ENCODE results near the gene SLC7A8. TPM values are rescaled to one million over a fixed set of nuclear protein-coding genes. Genes with fewer than 3 reads are reported as not detected.
A peak's percentile ranks its signal among the peaks of the same experiment; 100 is the strongest.

Gene SLC7A8
- total RNA-seq, 2 donors from 2014 or later: 18.4 to 28.0 TPM

- Histone ChIP-seq H3K27ac (peak overlapping the region in 1 of 2 donors; percentile 55), H3K4me3 (peak overlapping the region; percentile 80)
Measured at GRCh38 chr14:23181946-23182345, 1.5 kb downstream of the SLC7A8 start.

DNA sequence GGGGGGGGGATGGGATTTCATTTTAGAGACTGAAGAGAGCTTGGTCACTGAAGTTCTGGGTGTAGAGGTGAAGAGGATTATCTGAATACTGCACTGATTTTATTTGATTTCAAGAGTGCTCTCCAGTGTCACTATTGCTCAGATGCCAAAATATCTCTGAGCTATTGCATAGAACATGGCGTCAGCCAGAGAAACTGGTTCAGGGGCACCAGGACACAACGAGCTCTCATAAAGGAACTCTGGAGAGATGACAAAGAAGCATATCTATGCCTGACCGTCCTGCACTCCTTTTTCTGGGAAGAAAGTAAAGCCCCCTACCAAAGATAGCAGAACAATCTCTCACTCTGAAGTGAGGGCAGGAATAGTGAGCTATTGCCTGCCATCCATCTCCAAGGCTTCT, 2.0 kb downstream of the SLC7A8 start:
- Histone ChIP-seq H3K4me1 (ENCODE audit: control insufficient read depth in 1 of 2, low read depth in 2 of 2) (peaks cover 3 to 36% of the 10 kb centered on the region in 2 donors), H3K27ac (peak overlapping the region in 1 of 2 donors; percentile 78), H3K4me3 (peak overlapping the region; percentile 80), H3K36me3 (no peaks in the 10 kb centered on the region), H3K27me3 (replicated peaks; ENCODE audit: insufficient read depth) (no peaks in the 10 kb centered on the region), H3K9me3 (no peaks in the 10 kb centered on the region)
- DNase-seq (ENCODE audit: low spot score): no peak
- ATAC-seq (ENCODE audit: insufficient number of reproducible peaks, low FRiP score, low read depth): no peak
- TF ChIP-seq, protein P1, sequence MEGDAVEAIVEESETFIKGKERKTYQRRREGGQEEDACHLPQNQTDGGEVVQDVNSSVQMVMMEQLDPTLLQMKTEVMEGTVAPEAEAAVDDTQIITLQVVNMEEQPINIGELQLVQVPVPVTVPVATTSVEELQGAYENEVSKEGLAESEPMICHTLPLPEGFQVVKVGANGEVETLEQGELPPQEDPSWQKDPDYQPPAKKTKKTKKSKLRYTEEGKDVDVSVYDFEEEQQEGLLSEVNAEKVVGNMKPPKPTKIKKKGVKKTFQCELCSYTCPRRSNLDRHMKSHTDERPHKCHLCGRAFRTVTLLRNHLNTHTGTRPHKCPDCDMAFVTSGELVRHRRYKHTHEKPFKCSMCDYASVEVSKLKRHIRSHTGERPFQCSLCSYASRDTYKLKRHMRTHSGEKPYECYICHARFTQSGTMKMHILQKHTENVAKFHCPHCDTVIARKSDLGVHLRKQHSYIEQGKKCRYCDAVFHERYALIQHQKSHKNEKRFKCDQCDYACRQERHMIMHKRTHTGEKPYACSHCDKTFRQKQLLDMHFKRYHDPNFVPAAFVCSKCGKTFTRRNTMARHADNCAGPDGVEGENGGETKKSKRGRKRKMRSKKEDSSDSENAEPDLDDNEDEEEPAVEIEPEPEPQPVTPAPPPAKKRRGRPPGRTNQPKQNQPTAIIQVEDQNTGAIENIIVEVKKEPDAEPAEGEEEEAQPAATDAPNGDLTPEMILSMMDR (IDR thresholded peaks at IDR 0.05): no peak

More at GRCh38 chr14:23181946-23182345, 1.5 kb downstream of the SLC7A8 start:
- DNase-seq (ENCODE audit: low spot score): no peak
- TF ChIP-seq, protein P1 (IDR thresholded peaks at IDR 0.05): no peak
- Histone ChIP-seq H3K27me3 (replicated peaks; ENCODE audit: insufficient read depth) (no peaks in the 10 kb centered on the region), H3K36me3 (no peaks in the 10 kb centered on the region), H3K9me3 (no peaks in the 10 kb centered on the region), H3K4me1 (ENCODE audit: control insufficient read depth in 1 of 2, low read depth in 2 of 2) (peaks cover 3 to 36% of the 10 kb centered on the region in 2 donors)
- ATAC-seq (ENCODE audit: insufficient number of reproducible peaks, low FRiP score, low read depth): no peak

GRCh38 chr14:23177181-23177580, 6.3 kb downstream of the SLC7A8 start:
- no peaks in the 10 kb centered on the region for H3K36me3 ChIP-seq
- DNase-seq (ENCODE audit: low spot score) (no peak), ATAC-seq (ENCODE audit: insufficient number of reproducible peaks, low FRiP score, low read depth) (no peak)
- TF ChIP-seq, protein P1 (IDR thresholded peaks at IDR 0.05): no peak
- no peaks in the 10 kb centered on the region for H3K9me3 ChIP-seq
- no peak overlapping the region for H3K4me3 ChIP-seq
- H3K27ac ChIP-seq: no peak overlapping the region
- peaks cover 3 to 62% of the 10 kb centered on the region in 2 donors for H3K4me1 ChIP-seq (ENCODE audit: control insufficient read depth in 1 of 2, low read depth in 2 of 2)
- H3K27me3 ChIP-seq (replicated peaks; ENCODE audit: insufficient read depth): no peaks in the 10 kb centered on the region

DNA sequence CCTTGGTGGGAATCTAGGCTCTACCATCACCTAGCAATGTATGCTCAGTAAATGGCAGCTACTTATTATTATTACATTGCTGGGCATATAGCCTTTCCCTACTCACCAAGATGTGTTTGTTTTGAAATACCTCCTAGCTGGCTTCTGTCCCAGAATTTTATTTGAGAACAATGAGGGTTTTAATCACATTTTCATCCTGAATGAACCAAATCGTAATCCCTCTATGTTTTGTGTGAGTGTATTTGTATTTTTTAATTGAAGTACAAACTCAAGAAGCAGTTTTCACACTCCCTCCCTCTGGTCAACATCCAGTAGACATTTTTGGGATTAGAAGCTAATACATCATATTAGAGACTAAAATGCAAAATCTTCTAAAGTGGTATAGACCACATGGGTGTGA, 7.6 kb downstream of the SLC7A8 start:
- no peak overlapping the region for H3K4me3 ChIP-seq
- no peaks in the 10 kb centered on the region for H3K36me3 ChIP-seq
- no peak for DNase-seq (ENCODE audit: low spot score)
- peak overlapping the region in 1 of 2 donors; percentile 21 for H3K27ac ChIP-seq
- ATAC-seq (ENCODE audit: insufficient number of reproducible peaks, low FRiP score, low read depth): no peak
- TF ChIP-seq, protein P1 (IDR thresholded peaks at IDR 0.05): no peak
- H3K4me1 ChIP-seq (ENCODE audit: control insufficient read depth in 1 of 2, low read depth in 2 of 2): peaks cover 3 to 50% of the 10 kb centered on the region in 2 donors
- H3K9me3 ChIP-seq: no peaks in the 10 kb centered on the region
- no peaks in the 10 kb centered on the region for H3K27me3 ChIP-seq (replicated peaks; ENCODE audit: insufficient read depth)

DNA sequence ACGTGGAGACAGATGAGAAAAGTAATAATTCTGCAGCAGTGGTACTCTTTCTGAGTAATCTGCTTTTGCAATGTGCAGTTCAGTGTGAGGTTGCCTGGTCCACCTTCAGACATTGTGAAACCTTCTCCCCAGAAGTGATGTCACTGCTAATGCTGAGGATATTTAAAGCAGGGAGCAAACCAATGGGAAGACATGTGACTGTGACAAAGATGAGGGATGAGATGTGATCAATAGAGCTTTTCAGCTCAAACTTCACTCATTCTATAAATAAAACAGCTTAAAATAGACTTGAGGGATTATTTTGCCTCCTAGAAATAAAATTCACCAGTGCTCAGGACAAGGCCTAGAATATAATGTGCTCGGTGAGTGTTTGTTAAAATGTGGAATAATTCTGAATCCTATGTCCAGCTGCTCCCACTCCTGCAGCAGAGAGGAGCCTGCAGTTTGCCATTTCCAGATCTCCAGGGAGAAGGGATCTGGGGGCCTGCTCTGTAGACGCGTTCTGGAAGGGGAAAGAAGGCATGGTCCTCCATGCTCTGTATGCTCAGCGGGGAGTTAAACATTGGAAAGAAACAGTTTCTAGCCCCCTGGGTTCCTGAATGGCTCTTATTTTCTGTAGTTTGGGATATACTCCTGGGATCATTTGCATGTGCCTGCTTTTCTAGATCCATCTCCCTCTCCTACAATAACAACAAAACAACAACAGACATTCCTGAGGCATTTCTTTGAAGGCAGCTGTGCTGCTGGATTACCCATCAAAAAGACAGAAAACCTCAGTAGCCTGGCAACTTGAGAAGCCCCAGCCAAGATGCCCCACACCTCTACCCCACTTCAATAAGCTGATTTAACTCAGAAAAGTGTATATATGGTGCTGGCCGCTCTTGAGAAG, 8.9 kb downstream of the SLC7A8 start:
- Histone ChIP-seq H3K27ac (peak overlapping the region; percentile 27 to 35), H3K4me3 (no peak overlapping the region), H3K4me1 (ENCODE audit: control insufficient read depth in 1 of 2, low read depth in 2 of 2) (peaks cover 0 to 37% of the 10 kb centered on the region in 2 donors), H3K36me3 (no peaks in the 10 kb centered on the region), H3K27me3 (replicated peaks; ENCODE audit: insufficient read depth) (no peaks in the 10 kb centered on the region), H3K9me3 (no peaks in the 10 kb centered on the region)
- TF ChIP-seq, protein P1 (IDR thresholded peaks at IDR 0.05): no peak
- ATAC-seq (ENCODE audit: insufficient number of reproducible peaks, low FRiP score, low read depth): no peak
- DNase-seq (ENCODE audit: low spot score): no peak

Data from thoracic aorta (tissue), 2 donors.